Psoas muscle (tissue), 8 donors: ENCODE measurements around the gene ME2. TPM values are rescaled to one million over a fixed set of nuclear protein-coding genes. Genes with fewer than 3 reads are reported as not detected.

Experiments
- ATAC-seq, 4 donors: fragments of 200-7000 bp; cut with Tn5 transposase; one replicate each; pipeline ENCODE4 v1.9.1; 2020; ENCODE audit warnings: moderate library complexity in 3 of 4, mild to moderate bottlenecking in 2 of 4
- DNase-seq, 2 donors: peaks; one replicate each; pipeline ENCODE4 v3.0.0-alpha.2; 2020
- H3K27ac ChIP-seq: fragments of 200-600 bp; one replicate; pipeline ENCODE4 v1.8.0; 2022
- H3K27me3 ChIP-seq, 3 donors: fragments of 200-600 bp in 1 of 3; one replicate each; pipeline versions ENCODE4 v1.6.1 to v1.8.0; 2013 to 2022; ENCODE audit warnings: low read length in 2 of 3, mild to moderate bottlenecking in 2 of 3, moderate library complexity in 1 of 3; ENCODE audit not compliant: insufficient read depth in 3 of 3
- H3K36me3 ChIP-seq, 2 donors: fragments of 200-600 bp in 1 of 2; one replicate each; pipeline versions ENCODE4 v1.6.1 to v1.8.0; 2013 to 2022; ENCODE audit warnings: low read depth in 1 of 2, mild to moderate bottlenecking in 1 of 2, moderate library complexity in 1 of 2; ENCODE audit not compliant: insufficient read depth in 1 of 2
- H3K4me1 ChIP-seq: fragments of 200-600 bp; one replicate; pipeline ENCODE4 v1.8.0; 2022
- H3K4me3 ChIP-seq: fragments of 200-600 bp; one replicate; pipeline ENCODE4 v1.8.0; 2022; ENCODE audit warnings: mild to moderate bottlenecking
- H3K9me3 ChIP-seq: fragments of 200-600 bp; one replicate; pipeline ENCODE4 v1.8.0; 2022
- CTCF ChIP-seq: fragments of 200-600 bp; IDR thresholded peaks from one replicate; pipeline ENCODE4 v1.8.0; 2022; ENCODE audit warnings: antibody characterized with exemption
- WGBS, 3 donors: extraction: QIAGEN DNeasy Blood & Tissue Kit; methylation state at CpG; one replicate each; pipeline versions ENCODE4 v1.1.6 to v1.1.7; 2013; 5-methylcytosine and 5-hydroxymethylcytosine counted together
- intact Hi-C, 2 donors: fragments of 100-400 bp; cut with DNase I; formaldehyde crosslinking; loops; one replicate each; pipeline versions ENCODE4 v1.11.0 to v1.14.2; 2022
- polyA plus RNA-seq, 3 donors: library from polyadenylated mRNA; stranded (reverse); fragments of 200-250 nt; gene quantifications; one replicate each; pipeline ENCODE4 v1.2.3, GENCODE V29; 2013
- total RNA-seq, 4 donors: library from RNA; stranded (reverse); fragmentation: NEBNext Ultra II Directional in 2 of 4; extraction: Animal tissue kit (Norgen Biotek cat#: 25700) in 2 of 4; gene quantifications; one replicate each; pipeline versions ENCODE4 v1.2.1 to v1.2.4, GENCODE V29; 2021 to 2023
- donor health status: healthy with polysubstance abuse.
- donor health status: DM: no; HTN: no; CAD: no; lungs with moderate emphysema.
- donor health status: Bipolar disorder and iron deficiency.
- donor health status: healthy.
- donor health status: DM: yes; HTN: yes; CAD: no.
- donor health status: DM: no; HTN: no; CAD: no.
- donor health status: DM: no; HTN: no; CAD: no.
- donor health status: DM: yes; HTN: yes; CAD: no.

The ME2 gene
- total and polyA plus RNA-seq, 7 donors: 19.8 to 63.8 (median 35.1) TPM

GRCh38 chr18:50869150-50869549, 9.8 kb upstream of the ME2 start:
- no peaks in the 10 kb centered on the region for H3K36me3 ChIP-seq
- DNase-seq (no peak), ATAC-seq (no peak)
- H3K27ac ChIP-seq: no peak overlapping the region
- intact Hi-C loops: no loop called here
- no peak overlapping the region for H3K4me3 ChIP-seq
- WGBS, 3 donors: 85 to 89% (median 86%) methylated on average over 4 of the region's 4 CpGs
- H3K4me1 ChIP-seq: no peaks in the 10 kb centered on the region
- H3K9me3 ChIP-seq: no peaks in the 10 kb centered on the region
- no peak for TF ChIP-seq CTCF
- no peaks in the 10 kb centered on the region for H3K27me3 ChIP-seq

GRCh38 chr18:50870138-50870845, 8.6 kb upstream of the ME2 start:
- no peaks in the 10 kb centered on the region for H3K36me3 ChIP-seq
- no peaks in the 10 kb centered on the region for H3K4me1 ChIP-seq
- H3K4me3 ChIP-seq: no peak overlapping the region
- no peaks in the 10 kb centered on the region for H3K9me3 ChIP-seq
- no peak overlapping the region for H3K27ac ChIP-seq
- WGBS, 3 donors: 58 to 74% (median 69%) methylated on average over 7 of the region's 7 CpGs
- no peak for TF ChIP-seq CTCF
- H3K27me3 ChIP-seq: no peaks in the 10 kb centered on the region
- DNase-seq: no peak
- intact Hi-C loops: loop anchor here (10.0 kb wide), 2 partner anchors 95 to 165 kb away; partner anchors contain the start of genes ELAC1 (in 1 of the 2) and SMAD4 (in 1 of the 2)
- peak; percentile 54 to 74 (median 60) for ATAC-seq

GRCh38 chr18:50871846-50872245, 7.1 kb upstream of the ME2 start:
- H3K36me3 ChIP-seq: no peaks in the 10 kb centered on the region
- H3K27me3 ChIP-seq: no peaks in the 10 kb centered on the region
- H3K9me3 ChIP-seq: no peaks in the 10 kb centered on the region
- H3K4me1 ChIP-seq: no peaks in the 10 kb centered on the region
- no peak overlapping the region for H3K27ac ChIP-seq
- WGBS, 3 donors: 75 to 83% (median 75%) methylated on average over 3 of the region's 3 CpGs
- no peak for TF ChIP-seq CTCF
- no peak for ATAC-seq
- intact Hi-C loops: loop anchor here (10.0 kb wide), 2 partner anchors 93 to 163 kb away; partner anchors contain the start of genes ELAC1 (in 1 of the 2) and SMAD4 (in 1 of the 2)
- no peak overlapping the region for H3K4me3 ChIP-seq
- DNase-seq: no peak

- no peak for DNase-seq
- H3K27ac ChIP-seq: no peak overlapping the region
- H3K4me3 ChIP-seq: no peak overlapping the region
- no peaks in the 10 kb centered on the region for H3K27me3 ChIP-seq
- no peaks in the 10 kb centered on the region for H3K36me3 ChIP-seq
- H3K9me3 ChIP-seq: no peaks in the 10 kb centered on the region
- 70 to 80% (median 79%) methylated on average over 3 of the region's 3 CpGs for WGBS, 3 donors
- H3K4me1 ChIP-seq: peaks cover 14% of the 10 kb centered on the region
- no peak for ATAC-seq
- intact Hi-C loops: loop anchor here (5.0 to 10.0 kb wide), 3 partner anchors 89 to 159 kb away; partner anchors contain the start of genes ELAC1 (in 2 of the 2) and SMAD4 (in 1 of the 2)
- no peak for TF ChIP-seq CTCF
Observed at GRCh38 chr18:50875966-50876536, 2.9 kb upstream of the ME2 start.
